ENCODE results near the gene SEC14L2.
A peak's percentile ranks its signal among the peaks of the same experiment; 100 is the strongest.

Gene SEC14L2

GRCh38 chr22:30396871-30397655 lies at the start of gene SEC14L2:
SEC14L2 (plus strand) TSS chr22:30397018; CDS start chr22:30397117, 99 bp downstream.
- peak; percentile 80 for DNase-seq

GRCh38 chr22:30347255-30347892 lies 49.4 kb upstream of the SEC14L2 start:
- DNase-seq = no peak

GRCh38 chr22:30348404-30348803 lies 48.4 kb upstream of the SEC14L2 start:
- DNase-seq = no peak

- DNase-seq = no peak
Observed at GRCh38 chr22:30348809-30349208, 48.0 kb upstream of the SEC14L2 start.

- no peak for DNase-seq
Observed at GRCh38 chr22:30351226-30351625, 45.6 kb upstream of the SEC14L2 start.

- DNase-seq = no peak
Observed at GRCh38 chr22:30354644-30355043, 42.2 kb upstream of the SEC14L2 start.

- DNase-seq = peak; percentile 91
Observed at GRCh38 chr22:30356449-30357235, 40.2 kb upstream of the SEC14L2 start, which contains the start of the genes CCDC157 and SF3A1. CCDC157 (plus strand) TSS chr22:30357007; CDS start chr22:30366001, 8,994 bp downstream. SF3A1 (minus strand) TSS chr22:30356894; CDS start chr22:30356792, 102 bp downstream.

- no peak for DNase-seq
Observed at GRCh38 chr22:30357236-30357570, 39.6 kb upstream of the SEC14L2 start.

- no peak for DNase-seq
Observed at GRCh38 chr22:30357650-30358215, 39.1 kb upstream of the SEC14L2 start.

- no peak for DNase-seq
Observed at GRCh38 chr22:30358541-30358940, 38.3 kb upstream of the SEC14L2 start.

- DNase-seq = no peak
Observed at GRCh38 chr22:30361916-30362650, 34.7 kb upstream of the SEC14L2 start.

GRCh38 chr22:30362651-30363281 lies 34.1 kb upstream of the SEC14L2 start:
- DNase-seq = peak; percentile 83

GRCh38 chr22:30365891-30366290 lies 30.9 kb upstream of the SEC14L2 start:
- no peak for DNase-seq

GRCh38 chr22:30368420-30368819 lies 28.4 kb upstream of the SEC14L2 start:
- DNase-seq = no peak

- DNase-seq = no peak
Observed at GRCh38 chr22:30370641-30371230, 26.1 kb upstream of the SEC14L2 start.

GRCh38 chr22:30371321-30371720 lies 25.5 kb upstream of the SEC14L2 start:
- no peak for DNase-seq

GRCh38 chr22:30371981-30372380 lies 24.8 kb upstream of the SEC14L2 start:
- no peak for DNase-seq

- DNase-seq = no peak
Observed at GRCh38 chr22:30372915-30373314, 23.9 kb upstream of the SEC14L2 start.

GRCh38 chr22:30373331-30374325 lies 23.2 kb upstream of the SEC14L2 start:
- DNase-seq = no peak

- no peak for DNase-seq
Observed at GRCh38 chr22:30375312-30375849, 21.4 kb upstream of the SEC14L2 start.

Data from hematopoietic multipotent progenitor cell treated with erythropoietin and hydrocortisone succinate and interleukin-3 and kit ligand, for 8 days (in vitro differentiated cells).